WTC11 (cell line): Measurements from ENCODE around the gene LIMD2. TPM values are rescaled to one million over a fixed set of nuclear protein-coding genes. Genes with fewer than 3 reads are reported as not detected.

Experiments
- ATAC-seq: fragments of 200-7000 bp; cut with Tn5 transposase; 2 replicates; pipeline ENCODE4 v1.10.0; 2021; ENCODE audit warnings: mild to moderate bottlenecking, moderate library complexity
- CTCF ChIA-PET: fragments of 300-600 bp; sonication (Branson Sonifier 250); formaldehyde crosslinking; loops from one replicate; lab custom pipeline; 2021; ENCODE audit warnings: antibody characterized with exemption; lab: Charles Lee
- POLR2A ChIA-PET: fragments of 350-600 bp; sonication (Branson Sonifier 250); formaldehyde crosslinking; loops from one replicate; lab custom pipeline; 2021; ENCODE audit warnings: antibody characterized with exemption; lab: Charles Lee
- DNase-seq: peaks from one replicate; pipeline ENCODE4 v3.0.0; 2021; ENCODE audit warnings: low spot score
- H3K27ac Mint-ChIP-seq: 2 replicates; pipeline ENCODE4 v1.8.0; 2021; ENCODE audit warnings: mixed read lengths
- H3K27me3 Mint-ChIP-seq: 2 replicates; pipeline ENCODE4 v1.8.0; 2021; ENCODE audit warnings: low read depth, mild to moderate bottlenecking, moderate library complexity, mixed read lengths
- H3K36me3 Mint-ChIP-seq: 2 replicates; pipeline ENCODE4 v1.8.0; 2021; ENCODE audit warnings: mixed read lengths
- H3K4me1 Mint-ChIP-seq: 2 replicates; pipeline ENCODE4 v1.8.0; 2022; ENCODE audit warnings: mixed read lengths
- H3K4me3 Mint-ChIP-seq: 2 replicates; pipeline ENCODE4 v1.8.0; 2021; ENCODE audit warnings: mild to moderate bottlenecking, moderate library complexity, mixed read lengths
- H3K9me3 Mint-ChIP-seq: 2 replicates; pipeline ENCODE4 v1.8.0; 2021; ENCODE audit warnings: mixed read lengths
- ETV6 ChIP-seq: sonication (generic); formaldehyde crosslinking; IDR thresholded peaks from 2 replicates; pipeline ENCODE4 v1.8.1; 2022; ENCODE audit warnings: mild to moderate bottlenecking, missing genetic modification reagents
- KAT7 ChIP-seq: sonication (generic); formaldehyde crosslinking; IDR thresholded peaks from 2 replicates; pipeline ENCODE4 v1.8.1; 2023; ENCODE audit warnings: missing genetic modification reagents, mild to moderate bottlenecking, borderline replicate concordance
- RELA ChIP-seq: sonication (generic); formaldehyde crosslinking; IDR thresholded peaks from 2 replicates; pipeline ENCODE4 v1.8.1; 2022; ENCODE audit warnings: missing genetic modification reagents, mild to moderate bottlenecking, borderline replicate concordance
- SMAD3 ChIP-seq: sonication (generic); formaldehyde crosslinking; IDR thresholded peaks from 2 replicates; pipeline ENCODE4 v1.8.0; 2022; ENCODE audit warnings: missing genetic modification reagents, mild to moderate bottlenecking, borderline replicate concordance
- TP53 ChIP-seq: sonication (generic); formaldehyde crosslinking; IDR thresholded peaks from 2 replicates; pipeline ENCODE4 v1.8.1; 2023; ENCODE audit warnings: mild to moderate bottlenecking, missing genetic modification reagents
- total RNA-seq: library from RNA; stranded (reverse); gene quantifications from 3 replicates; pipeline ENCODE4 v1.2.3, GENCODE V29; 2021
- TF ChIP-seq, protein P1 (sequence below): sonication (generic); formaldehyde crosslinking; IDR thresholded peaks from 2 replicates; pipeline ENCODE4 v1.8.1; 2023; ENCODE audit warnings: mild to moderate bottlenecking, missing genetic modification reagents, moderate library complexity
- TF ChIP-seq, protein P2 (sequence below): fragments of 200-600 bp; IDR thresholded peaks from 2 replicates; pipeline ENCODE4 v1.8.0; 2022; ENCODE audit warnings: antibody characterized with exemption
- TF ChIP-seq, protein P3 (sequence below): sonication (generic); formaldehyde crosslinking; IDR thresholded peaks from 2 replicates; pipeline ENCODE4 v1.8.1; 2023; ENCODE audit warnings: mild to moderate bottlenecking, missing genetic modification reagents
- TF ChIP-seq, protein P4 (sequence below): sonication (generic); formaldehyde crosslinking; conservative IDR thresholded peaks from 2 replicates; pipeline ENCODE4 v1.8.1; 2022; ENCODE audit warnings: mild to moderate bottlenecking, missing genetic modification reagents

The LIMD2 gene
- total RNA-seq, 1 experiment from 2014 or later = 91.8 TPM

DNA sequence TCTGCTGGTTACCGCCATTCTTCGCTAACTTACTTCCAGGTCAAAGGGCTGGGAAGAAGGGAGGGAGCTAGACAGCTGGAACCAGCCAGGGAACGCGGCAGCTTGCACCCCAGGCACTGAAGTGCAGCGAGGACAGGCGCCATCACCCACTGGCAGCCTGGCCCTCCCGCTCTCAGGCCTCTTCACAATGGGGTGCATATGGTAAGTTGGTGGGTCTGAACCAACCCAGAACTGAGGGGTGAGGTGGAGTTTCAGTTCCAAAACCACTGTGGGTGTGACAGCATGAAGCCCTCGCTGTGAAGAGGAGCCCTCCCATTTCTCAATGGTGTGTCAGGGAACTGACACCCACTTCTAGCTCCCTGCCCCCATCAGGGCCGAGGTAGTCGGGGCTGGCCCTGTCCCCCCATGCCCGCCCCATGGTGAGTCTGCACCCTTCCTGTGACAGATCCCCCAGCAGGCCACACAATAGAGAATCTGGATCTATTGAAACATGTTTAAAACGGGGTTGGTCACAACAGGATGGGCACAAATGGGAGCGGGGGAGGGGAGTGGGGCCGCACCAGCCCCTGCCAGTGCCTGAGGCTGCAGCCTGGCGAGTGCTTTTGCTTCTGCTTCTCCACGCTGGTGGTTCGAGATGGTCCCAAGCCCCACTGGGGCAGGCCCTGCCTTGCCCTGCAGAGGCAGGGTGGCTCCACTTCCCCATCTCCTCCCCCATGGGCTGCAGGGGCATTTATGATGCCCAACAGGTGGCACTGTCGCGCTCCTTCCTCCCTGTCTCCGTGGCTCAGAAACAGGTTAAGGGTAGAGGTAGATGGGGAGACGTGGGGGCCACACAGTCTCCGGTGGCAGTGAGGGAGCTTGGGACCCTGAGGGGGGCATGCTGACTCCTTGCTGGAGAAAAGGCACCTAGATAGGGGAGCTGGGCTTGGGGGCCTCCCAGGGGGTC lies 2.3 kb downstream of the LIMD2 start:
- POLR2A ChIA-PET = interaction anchor here (1.0 kb wide), 1 partner anchor 219 kb away, joined by 4 read pairs; no protein-coding TSS in a partner anchor
- peak; percentile 3 for ATAC-seq
- no peaks in the 10 kb centered on the region for H3K9me3 Mint-ChIP-seq

DNA sequence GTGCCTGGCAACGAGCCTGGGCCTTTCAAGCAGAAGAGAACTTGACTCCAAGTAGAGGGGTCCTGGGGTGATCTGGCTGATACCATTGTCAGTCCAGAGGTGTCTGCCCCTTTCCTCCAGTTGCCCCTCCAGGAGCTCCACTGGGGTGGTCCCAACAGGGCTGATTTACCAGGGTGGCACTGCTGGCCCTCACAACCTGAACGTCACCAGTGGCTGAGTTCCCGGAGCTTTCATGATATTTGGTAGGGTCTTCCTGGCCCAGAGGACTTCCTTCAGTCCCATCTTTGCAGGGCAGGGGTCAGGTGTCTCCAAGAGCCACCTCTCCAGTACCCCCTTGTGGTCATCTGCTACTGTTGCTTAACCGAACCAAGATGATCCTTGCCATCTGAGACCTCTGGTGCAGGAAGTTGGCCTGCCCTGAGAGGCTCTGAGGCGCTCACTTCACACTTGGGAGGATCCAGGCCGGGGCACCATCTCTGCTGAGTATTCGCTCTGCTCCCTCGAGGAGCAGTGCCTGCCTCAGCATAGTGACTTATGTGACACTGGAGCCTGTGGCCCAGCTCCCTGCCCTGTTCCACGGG lies 3.5 kb downstream of the LIMD2 start:
- H3K9me3 Mint-ChIP-seq = no peaks in the 10 kb centered on the region
- TF ChIP-seq RELA (CRISPR knock-in tag) (no peak), ETV6 (CRISPR knock-in tag) (0 out of 2 replicates have a peak, but pooled peaks have one; percentile 27), SMAD3 (0 out of 2 replicates have a peak, but pooled peaks have one; percentile 29)
- TF ChIP-seq, protein P1, sequence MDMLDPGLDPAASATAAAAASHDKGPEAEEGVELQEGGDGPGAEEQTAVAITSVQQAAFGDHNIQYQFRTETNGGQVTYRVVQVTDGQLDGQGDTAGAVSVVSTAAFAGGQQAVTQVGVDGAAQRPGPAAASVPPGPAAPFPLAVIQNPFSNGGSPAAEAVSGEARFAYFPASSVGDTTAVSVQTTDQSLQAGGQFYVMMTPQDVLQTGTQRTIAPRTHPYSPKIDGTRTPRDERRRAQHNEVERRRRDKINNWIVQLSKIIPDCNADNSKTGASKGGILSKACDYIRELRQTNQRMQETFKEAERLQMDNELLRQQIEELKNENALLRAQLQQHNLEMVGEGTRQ (CRISPR knock-in tag) = peak; percentile 42; the same call in 1 of the 2 replicates
- TF ChIP-seq, protein P2, sequence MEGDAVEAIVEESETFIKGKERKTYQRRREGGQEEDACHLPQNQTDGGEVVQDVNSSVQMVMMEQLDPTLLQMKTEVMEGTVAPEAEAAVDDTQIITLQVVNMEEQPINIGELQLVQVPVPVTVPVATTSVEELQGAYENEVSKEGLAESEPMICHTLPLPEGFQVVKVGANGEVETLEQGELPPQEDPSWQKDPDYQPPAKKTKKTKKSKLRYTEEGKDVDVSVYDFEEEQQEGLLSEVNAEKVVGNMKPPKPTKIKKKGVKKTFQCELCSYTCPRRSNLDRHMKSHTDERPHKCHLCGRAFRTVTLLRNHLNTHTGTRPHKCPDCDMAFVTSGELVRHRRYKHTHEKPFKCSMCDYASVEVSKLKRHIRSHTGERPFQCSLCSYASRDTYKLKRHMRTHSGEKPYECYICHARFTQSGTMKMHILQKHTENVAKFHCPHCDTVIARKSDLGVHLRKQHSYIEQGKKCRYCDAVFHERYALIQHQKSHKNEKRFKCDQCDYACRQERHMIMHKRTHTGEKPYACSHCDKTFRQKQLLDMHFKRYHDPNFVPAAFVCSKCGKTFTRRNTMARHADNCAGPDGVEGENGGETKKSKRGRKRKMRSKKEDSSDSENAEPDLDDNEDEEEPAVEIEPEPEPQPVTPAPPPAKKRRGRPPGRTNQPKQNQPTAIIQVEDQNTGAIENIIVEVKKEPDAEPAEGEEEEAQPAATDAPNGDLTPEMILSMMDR = peak; percentile 41
- TF ChIP-seq, all 79 proteins: peak for 4
- POLR2A ChIA-PET = no interaction called here
- peak; percentile 56 for DNase-seq
- H3K27ac Mint-ChIP-seq = peak overlapping the region; percentile 70
- ATAC-seq = peak; percentile 38
- H3K36me3 Mint-ChIP-seq = peaks cover 5% of the 10 kb centered on the region
- CTCF ChIA-PET = interaction anchor here (0.6 to 2.6 kb wide), 14 partner anchors 9 to 271 kb away, joined by 3 to 19 read pairs (median 4); partner anchors contain the start of gene MAP3K3
- H3K4me3 Mint-ChIP-seq = peak overlapping the region; percentile 25; the same call in 1 of the 2 replicates
- peaks cover 3% of the 10 kb centered on the region; the same call in 1 of the 2 replicates for H3K27me3 Mint-ChIP-seq
- H3K4me1 Mint-ChIP-seq = peaks cover 38% of the 10 kb centered on the region

More for the DNA sequence above, 2.3 kb downstream of the LIMD2 start:
- peaks cover 6% of the 10 kb centered on the region; the same call in 1 of the 2 replicates for H3K27me3 Mint-ChIP-seq
- peak overlapping the region; percentile 69 for H3K4me3 Mint-ChIP-seq
- DNase-seq = peak; percentile 70
- TF ChIP-seq, protein P3, sequence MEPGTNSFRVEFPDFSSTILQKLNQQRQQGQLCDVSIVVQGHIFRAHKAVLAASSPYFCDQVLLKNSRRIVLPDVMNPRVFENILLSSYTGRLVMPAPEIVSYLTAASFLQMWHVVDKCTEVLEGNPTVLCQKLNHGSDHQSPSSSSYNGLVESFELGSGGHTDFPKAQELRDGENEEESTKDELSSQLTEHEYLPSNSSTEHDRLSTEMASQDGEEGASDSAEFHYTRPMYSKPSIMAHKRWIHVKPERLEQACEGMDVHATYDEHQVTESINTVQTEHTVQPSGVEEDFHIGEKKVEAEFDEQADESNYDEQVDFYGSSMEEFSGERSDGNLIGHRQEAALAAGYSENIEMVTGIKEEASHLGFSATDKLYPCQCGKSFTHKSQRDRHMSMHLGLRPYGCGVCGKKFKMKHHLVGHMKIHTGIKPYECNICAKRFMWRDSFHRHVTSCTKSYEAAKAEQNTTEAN (CRISPR knock-in tag) = 0 out of 2 replicates have a peak, but pooled peaks have one; percentile 16
- TF ChIP-seq, protein P4, sequence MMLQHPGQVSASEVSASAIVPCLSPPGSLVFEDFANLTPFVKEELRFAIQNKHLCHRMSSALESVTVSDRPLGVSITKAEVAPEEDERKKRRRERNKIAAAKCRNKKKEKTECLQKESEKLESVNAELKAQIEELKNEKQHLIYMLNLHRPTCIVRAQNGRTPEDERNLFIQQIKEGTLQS (CRISPR knock-in tag) = no peak
- TF ChIP-seq, protein P2 = peak; percentile 20
- TF ChIP-seq, all 79 proteins: peak for 2
- Mint-ChIP-seq H3K36me3 (peaks cover 6% of the 10 kb centered on the region), H3K4me1 (peaks cover 47% of the 10 kb centered on the region), H3K27ac (peak overlapping the region; percentile 70)
- CTCF ChIA-PET = interaction anchor here (0.6 to 2.3 kb wide), 23 partner anchors 10 to 331 kb away, joined by 3 to 23 read pairs (median 5); partner anchors contain the start of genes CCDC47 and DDX42

DNA sequence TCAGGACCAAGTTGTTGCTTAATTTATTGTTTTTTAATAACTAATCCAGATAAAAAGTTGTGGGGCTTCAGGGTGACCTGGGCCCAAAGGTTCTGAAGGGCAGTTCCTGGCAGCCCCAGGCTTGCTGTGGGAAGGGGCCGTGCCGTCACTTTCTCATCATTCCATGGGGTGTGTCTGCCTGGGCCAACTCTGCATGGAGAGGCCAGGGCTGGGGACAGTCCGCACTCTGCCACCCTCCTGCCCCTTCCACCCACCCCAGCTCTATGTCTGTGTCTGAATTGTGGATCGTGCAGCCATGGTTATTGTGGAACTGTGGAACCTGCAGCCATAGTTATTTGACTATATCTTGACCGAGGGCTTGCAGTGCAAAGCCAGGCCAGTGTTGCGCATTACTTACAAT lies 4.0 kb downstream of the LIMD2 start:
- Mint-ChIP-seq H3K36me3 (peaks cover 7% of the 10 kb centered on the region; the same call in 1 of the 2 replicates), H3K4me1 (peaks cover 33% of the 10 kb centered on the region), H3K4me3 (no peak overlapping the region), H3K9me3 (no peaks in the 10 kb centered on the region), H3K27me3 (no peaks in the 10 kb centered on the region), H3K27ac (0 out of 2 replicates have a peak overlapping the region, but pooled peaks have one; percentile 63)
- DNase-seq = no peak
- no peak for ATAC-seq
- no peak for TF ChIP-seq TP53 (CRISPR knock-in tag)
- TF ChIP-seq KAT7 (CRISPR knock-in tag) = no peak
- POLR2A ChIA-PET = no interaction called here
- CTCF ChIA-PET = interaction anchor here (0.6 to 2.6 kb wide), 13 partner anchors 8 to 271 kb away, joined by 3 to 19 read pairs (median 5); partner anchors contain the start of gene MAP3K3
